C4-2B (cell line): ENCODE measurements around the gene TMEM220.

Source experiments
- CTCF ChIP-seq: fragments of 450-650 bp; conservative IDR thresholded peaks from 2 replicates; pipeline ENCODE4 v1.5.1; 2017; ENCODE audit warnings: mild to moderate bottlenecking
- ZFX ChIP-seq: fragments of 450-650 bp; IDR thresholded peaks from 2 replicates; pipeline ENCODE4 v1.6.1; 2017

- TF ChIP-seq CTCF: no peak
- TF ChIP-seq ZFX: no peak
Observed at GRCh38 chr17:10776381-10776780, 46.6 kb upstream of the TMEM220 start.
